GM21360 (cell line): ENCODE results near the gene AKAP17A.

Source experiments
- ATAC-seq: cut with Tn5 transposase; IDR thresholded peaks from one replicate; pipeline ENCODE4 v1.9.1; 2021; ENCODE audit warnings: mild to moderate bottlenecking, moderate library complexity; ENCODE audit not compliant: unreplicated experiment

AKAP17A gene

GRCh38 chrX:1581132-1581531, 10.3 kb upstream of the AKAP17A start:
- no peak for ATAC-seq

GRCh38 chrX:1582686-1583437, 8.5 kb upstream of the AKAP17A start:
- ATAC-seq, result peak; percentile 71

GRCh38 chrX:1584237-1585011, 7.0 kb upstream of the AKAP17A start:
- no peak for ATAC-seq

- ATAC-seq, result no peak
These were observed 4.2 kb upstream of the AKAP17A start for GRCh38 chrX:1587161-1587560.

GRCh38 chrX:1589356-1590130, 1.9 kb upstream of the AKAP17A start:
- no peak for ATAC-seq

GRCh38 chrX:1591863-1592469, 562 bp downstream of the AKAP17A start:
- no peak for ATAC-seq

- ATAC-seq, result no peak
These were observed 1.2 kb downstream of the AKAP17A start for GRCh38 chrX:1592470-1593142.

GRCh38 chrX:1593286-1594271, 2.2 kb downstream of the AKAP17A start:
- ATAC-seq, result no peak

GRCh38 chrX:1595711-1596060, 4.3 kb downstream of the AKAP17A start:
- no peak for ATAC-seq

- no peak for ATAC-seq
These were observed 5.4 kb downstream of the AKAP17A start for GRCh38 chrX:1596676-1597344.

- no peak for ATAC-seq
These were observed 6.1 kb downstream of the AKAP17A start for GRCh38 chrX:1597345-1598020.

GRCh38 chrX:1598021-1598875, 6.8 kb downstream of the AKAP17A start:
- ATAC-seq, result no peak

- no peak for ATAC-seq
These were observed 7.7 kb downstream of the AKAP17A start for GRCh38 chrX:1598876-1599790.

GRCh38 chrX:1599791-1600405, 8.5 kb downstream of the AKAP17A start:
- no peak for ATAC-seq

GRCh38 chrX:1600406-1601050, 9.1 kb downstream of the AKAP17A start:
- no peak for ATAC-seq
